IPS DF 19.7 (cell line): ENCODE measurements around the gene PTPRE.
A peak's percentile ranks its signal among the peaks of the same experiment; 100 is the strongest.

Source experiments
- DNase-seq: peaks from one replicate; pipeline ENCODE4 v3.0.0-alpha.2; 2013; ENCODE audit warnings: low read depth, low spot score

Gene PTPRE

GRCh38 chr10:128044961-128045832, 138.3 kb downstream of the PTPRE start:
- DNase-seq, result no peak

DNA sequence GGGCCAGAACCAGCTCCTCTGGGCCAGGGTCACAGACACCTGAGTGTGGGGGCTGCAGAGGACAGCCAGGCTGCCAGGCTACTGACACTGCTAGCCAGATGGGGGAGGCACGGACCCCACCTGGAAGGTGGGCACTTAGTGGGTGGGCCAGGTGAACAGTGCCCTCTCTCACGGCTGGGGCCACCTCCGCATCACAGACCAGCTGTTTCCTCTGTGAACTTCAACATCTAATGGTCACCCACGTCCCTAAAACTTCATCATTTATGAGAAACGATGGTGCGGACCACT, 138.9 kb downstream of the PTPRE start:
- DNase-seq, result no peak

GRCh38 chr10:128046156-128046952, 139.5 kb downstream of the PTPRE start:
- DNase-seq, result no peak

DNA sequence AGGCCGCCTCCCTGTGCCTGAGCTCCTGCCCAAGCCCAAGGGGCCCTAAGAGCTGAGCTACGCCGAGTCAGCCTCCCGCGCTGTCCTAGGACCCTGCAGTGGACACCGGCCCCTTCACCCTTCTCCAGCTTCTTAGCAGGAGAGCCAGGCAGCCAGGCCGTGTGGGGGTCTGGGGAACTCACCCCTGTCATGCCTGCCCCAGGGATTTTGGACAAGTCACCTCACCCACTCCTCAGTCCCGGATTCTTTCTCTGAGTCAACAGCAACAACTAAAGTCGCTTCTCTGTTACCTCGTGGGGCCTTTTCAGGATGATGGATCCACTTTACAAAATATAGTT, 140.0 kb downstream of the PTPRE start:
- DNase-seq, result no peak

GRCh38 chr10:128047351-128047750, 140.4 kb downstream of the PTPRE start:
- peak; percentile 50 for DNase-seq

DNA sequence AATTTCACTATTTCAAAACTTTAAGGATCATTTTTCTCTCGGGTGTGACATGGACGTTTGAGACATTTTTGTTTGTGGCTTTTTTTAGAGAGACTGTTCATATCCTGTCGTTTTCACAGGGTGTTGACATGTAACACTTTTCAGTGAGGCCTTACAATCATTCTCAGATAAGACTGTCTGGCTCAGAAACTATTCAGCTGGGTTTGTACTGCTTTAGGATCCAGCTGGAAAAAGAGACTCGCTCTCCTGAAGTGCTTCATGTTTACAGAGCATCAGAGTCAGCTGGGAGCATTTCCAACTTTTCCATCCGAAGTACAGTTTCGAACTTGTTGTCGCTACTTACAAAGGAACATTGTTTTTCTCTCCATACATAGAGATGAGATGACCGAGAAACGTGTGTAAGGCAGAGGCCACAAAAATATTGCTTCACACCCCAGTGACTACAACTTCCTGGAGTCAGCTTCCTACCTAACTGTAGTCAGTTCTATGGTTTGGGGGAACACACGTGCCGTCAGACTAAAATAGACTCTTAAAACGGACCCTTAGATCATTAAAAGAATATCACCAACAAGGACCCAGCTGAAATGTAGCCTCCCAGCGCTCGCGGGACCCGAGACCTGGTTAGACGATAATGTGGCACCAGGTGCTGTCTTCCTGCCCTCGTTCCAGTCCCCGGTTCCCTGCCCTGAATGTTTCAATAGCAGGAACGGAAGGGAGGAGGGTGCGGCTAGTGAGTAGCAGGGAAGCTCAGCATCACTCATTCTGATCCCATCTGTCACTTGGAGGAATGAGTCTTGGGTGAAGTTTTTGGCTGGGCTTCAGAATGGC, 141.3 kb downstream of the PTPRE start:
- no peak for DNase-seq

GRCh38 chr10:128048819-128049210, 141.9 kb downstream of the PTPRE start:
- DNase-seq, result no peak

- DNase-seq, result no peak
These were observed 142.6 kb downstream of the PTPRE start for GRCh38 chr10:128049226-128050120.

DNA sequence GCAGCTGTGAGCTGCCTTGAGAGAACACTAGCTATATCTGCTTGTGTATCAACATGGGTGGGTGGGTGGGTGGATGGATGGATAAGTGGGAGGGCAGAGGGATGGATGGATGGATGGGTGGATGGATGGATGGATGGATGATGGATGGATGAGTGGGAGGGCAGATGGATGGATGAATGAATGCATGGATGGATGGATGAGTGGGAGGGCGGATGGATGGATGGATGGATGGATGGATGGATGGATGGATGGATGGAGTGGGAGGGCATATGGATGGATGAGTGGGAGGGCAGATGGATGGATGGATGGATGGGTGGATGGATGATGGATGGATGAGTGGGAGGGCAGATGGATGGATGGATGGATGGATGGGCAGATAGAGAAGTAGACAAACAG, 143.2 kb downstream of the PTPRE start:
- DNase-seq, result no peak

DNA sequence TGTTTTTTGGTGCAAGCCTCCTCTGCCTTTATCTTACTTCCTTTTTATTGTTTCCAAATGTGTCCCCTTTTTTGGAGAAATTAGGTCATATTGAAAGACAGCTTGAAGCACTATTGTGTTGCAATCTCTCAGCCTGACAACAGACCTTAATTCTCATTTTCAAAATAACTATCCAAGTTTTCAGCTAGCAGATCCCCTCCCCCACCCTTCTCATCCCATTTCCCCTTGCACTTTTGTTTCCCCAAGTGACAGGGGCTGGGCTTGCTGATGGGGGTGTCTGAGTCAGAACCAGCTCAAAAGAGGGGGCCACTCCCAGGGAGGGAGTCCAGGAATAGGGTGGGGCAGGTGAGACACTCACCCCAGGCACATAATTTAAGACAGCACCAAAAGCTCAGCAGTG, 144.0 kb downstream of the PTPRE start:
- no peak for DNase-seq

DNA sequence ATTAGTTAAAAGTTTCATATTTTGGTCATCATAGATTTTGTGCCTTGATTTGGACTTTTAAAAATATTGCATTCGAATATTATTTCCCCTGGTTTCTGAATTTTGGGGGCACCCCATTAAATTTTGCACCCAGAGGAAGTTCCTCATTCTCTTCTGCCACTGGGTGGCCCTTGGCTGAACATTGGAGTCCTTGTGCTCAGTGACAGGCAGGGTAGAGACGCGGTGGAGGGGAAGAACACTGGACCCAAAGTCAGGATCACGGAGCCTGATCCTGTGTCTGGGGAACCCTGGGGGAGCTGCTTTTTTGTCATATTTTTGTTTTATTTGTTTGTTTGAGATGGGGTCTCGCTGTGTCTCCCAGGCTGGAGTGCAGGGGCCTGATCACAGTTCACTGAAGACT, 144.6 kb downstream of the PTPRE start:
- DNase-seq, result no peak

DNA sequence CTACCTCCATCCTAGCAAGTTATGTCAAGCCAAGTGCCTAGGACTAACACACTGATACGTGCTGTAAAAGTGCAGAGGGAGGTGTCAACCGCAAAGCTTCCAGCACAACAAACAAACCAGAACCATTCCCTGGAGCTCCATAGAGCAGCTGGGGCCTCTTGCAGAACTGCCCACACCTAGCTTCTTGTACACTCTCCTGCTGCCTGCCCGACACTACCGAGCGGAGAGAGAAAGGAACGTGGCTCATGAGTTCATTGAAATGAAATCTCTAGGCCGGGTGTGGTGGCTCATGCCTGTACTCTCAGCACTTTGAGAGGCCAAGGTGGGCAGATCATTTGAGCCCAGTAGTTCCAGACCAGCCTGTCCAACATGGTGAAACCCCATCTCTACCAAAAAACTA, 145.8 kb downstream of the PTPRE start:
- no peak for DNase-seq

- no peak for DNase-seq
These were observed 146.5 kb downstream of the PTPRE start for GRCh38 chr10:128053356-128053755.

DNA sequence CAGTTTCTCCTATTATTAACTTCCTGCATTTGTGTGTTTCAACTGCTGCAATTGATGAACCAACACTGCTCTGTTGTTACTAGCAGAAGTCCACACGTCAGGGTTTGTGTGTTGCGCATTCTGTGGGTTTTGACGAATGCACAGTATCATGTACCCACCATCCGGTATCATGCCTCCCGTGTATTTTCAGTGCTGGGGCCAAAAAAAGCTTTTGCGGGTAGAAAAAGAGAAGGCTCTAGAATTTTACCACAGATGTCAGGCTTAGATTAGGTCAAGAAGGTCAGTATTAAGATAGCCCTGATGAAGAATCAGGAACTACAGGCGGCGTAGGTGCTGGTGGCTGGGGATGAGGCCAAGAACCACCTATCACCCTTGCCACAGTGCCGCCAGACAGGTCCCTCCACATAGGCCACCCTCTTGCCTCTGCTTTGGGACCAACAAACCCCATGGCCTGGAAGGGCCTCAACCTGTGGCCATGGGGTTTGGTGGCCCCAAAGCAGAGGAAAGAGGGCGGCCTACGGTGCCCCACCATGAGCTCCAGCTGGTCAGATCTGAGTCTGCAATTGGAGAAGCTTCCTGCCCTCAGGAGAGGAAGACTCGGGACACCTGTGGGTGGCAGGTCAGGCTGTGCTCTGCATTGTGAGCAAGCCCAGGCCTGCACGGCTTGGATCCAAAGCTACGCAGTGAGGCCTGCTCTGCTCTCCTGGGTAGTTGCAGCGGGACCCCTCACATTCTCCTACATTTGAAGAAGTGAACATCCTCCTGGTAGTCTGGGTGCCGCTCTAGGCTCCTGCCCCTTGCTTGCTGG, 147.5 kb downstream of the PTPRE start:
- no peak for DNase-seq

DNA sequence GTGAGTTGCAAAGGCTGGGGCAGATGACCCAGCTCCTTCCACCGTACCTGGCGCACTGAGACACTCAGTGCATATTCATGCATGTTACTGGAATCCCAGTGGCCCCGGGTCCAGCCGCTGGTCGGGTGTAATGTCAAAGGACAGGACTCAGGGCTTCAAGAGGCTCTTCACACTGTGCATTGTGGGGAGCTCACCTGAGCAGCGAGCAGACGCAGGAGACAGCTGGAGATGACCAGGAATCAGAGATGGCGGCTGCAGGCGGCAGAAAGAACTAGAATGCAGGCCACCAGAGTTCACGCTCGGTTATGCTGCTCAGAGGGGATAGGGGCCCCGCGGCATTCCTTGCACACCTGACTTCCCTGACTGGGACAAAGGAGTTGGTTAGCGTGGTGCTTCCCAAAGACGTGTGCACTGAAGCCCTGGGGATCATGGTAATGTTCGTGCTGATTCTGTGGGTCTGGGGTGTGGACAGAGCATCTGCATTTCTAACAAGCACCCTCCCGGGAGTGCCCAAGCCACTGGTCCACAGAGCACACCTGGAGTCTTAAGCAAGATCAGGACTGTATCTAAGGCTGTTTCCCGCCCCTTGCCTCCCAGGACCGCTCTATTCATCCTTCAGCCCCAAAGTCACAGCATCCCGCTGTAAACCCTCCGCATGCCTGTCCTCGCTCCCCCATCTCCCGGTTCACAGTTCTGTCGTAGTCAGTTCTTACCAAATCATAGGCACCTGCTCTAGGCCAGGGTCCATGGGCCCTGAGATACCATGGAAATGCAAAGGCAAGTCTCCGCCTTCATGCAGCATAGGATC, 148.4 kb downstream of the PTPRE start:
- no peak for DNase-seq

- no peak for DNase-seq
These were observed 149.6 kb downstream of the PTPRE start for GRCh38 chr10:128056303-128057050.

DNA sequence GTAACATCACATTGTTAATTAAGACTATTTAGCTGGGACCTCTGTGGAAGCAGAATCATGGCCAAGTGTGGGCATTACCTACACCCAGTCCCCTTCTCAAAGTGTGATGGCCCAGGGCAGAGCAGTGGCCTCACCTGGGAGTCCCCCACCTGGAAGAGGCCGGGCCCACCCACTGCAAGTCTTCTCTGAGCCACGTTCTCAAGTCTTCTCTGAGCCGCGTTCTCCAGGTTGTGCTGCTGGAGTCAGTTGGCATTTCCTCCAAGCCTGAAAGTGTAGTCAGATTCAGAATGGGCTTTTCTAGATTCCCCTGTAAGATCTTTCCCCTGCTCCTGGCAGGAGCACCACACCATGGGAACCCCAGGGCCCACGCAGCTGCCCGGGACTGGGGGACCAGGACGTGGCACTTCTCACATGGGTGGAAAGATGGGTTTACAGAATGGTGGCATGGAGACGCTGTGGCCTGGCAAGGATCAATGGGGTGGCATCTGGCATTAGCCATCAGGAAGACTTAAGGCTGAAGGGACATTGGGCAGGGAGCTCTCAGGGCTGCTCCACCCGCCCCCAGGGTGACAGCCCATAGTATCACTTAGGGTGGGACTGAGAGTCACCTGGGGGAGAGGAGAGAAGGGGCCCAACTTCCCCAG, 151.3 kb downstream of the PTPRE start:
- DNase-seq, result no peak

- DNase-seq, result no peak
These were observed 151.8 kb downstream of the PTPRE start for GRCh38 chr10:128058750-128059134.
